GM19240 (cell line): ENCODE data around the gene SMIM24.

Experiments
- DNase-seq: peaks from one replicate; pipeline ENCODE4 v3.0.0; 2011; ENCODE audit warnings: low spot score; ENCODE audit not compliant: insufficient read length

Gene SMIM24

GRCh38 chr19:3475449-3475848 is 4.9 kb downstream of the SMIM24 start:
- DNase-seq, result no peak

GRCh38 chr19:3474614-3475013 is 5.7 kb downstream of the SMIM24 start:
- DNase-seq, result no peak

GRCh38 chr19:3474010-3474409 is 6.3 kb downstream of the SMIM24 start:
- DNase-seq, result no peak

- no peak for DNase-seq
These were observed 8.2 kb downstream of the SMIM24 start for GRCh38 chr19:3471954-3472655.

- DNase-seq, result no peak
These were observed 9.7 kb downstream of the SMIM24 start for GRCh38 chr19:3470500-3471128.

- no peak for DNase-seq
These were observed 10.5 kb downstream of the SMIM24 start for GRCh38 chr19:3469638-3470499.

GRCh38 chr19:3468211-3468610 is 12.1 kb downstream of the SMIM24 start:
- DNase-seq, result no peak

- DNase-seq, result no peak
These were observed 12.7 kb downstream of the SMIM24 start for GRCh38 chr19:3467437-3468198.

GRCh38 chr19:3466635-3467034 is 13.7 kb downstream of the SMIM24 start:
- DNase-seq, result no peak

GRCh38 chr19:3465552-3465951 is 14.8 kb downstream of the SMIM24 start:
- DNase-seq, result no peak

- no peak for DNase-seq
These were observed 15.6 kb downstream of the SMIM24 start for GRCh38 chr19:3464587-3465235.

GRCh38 chr19:3463714-3464586 is 16.4 kb downstream of the SMIM24 start:
- DNase-seq, result no peak

- DNase-seq, result no peak
These were observed 17.2 kb downstream of the SMIM24 start for GRCh38 chr19:3462991-3463713.

- DNase-seq, result no peak
These were observed 20.3 kb downstream of the SMIM24 start for GRCh38 chr19:3459965-3460582.

GRCh38 chr19:3459089-3459881 is 21.0 kb downstream of the SMIM24 start:
- DNase-seq, result no peak

GRCh38 chr19:3458229-3459088 is 21.9 kb downstream of the SMIM24 start:
- no peak for DNase-seq
